Dedifferentiated amniotic fluid mesenchymal stem cell (primary cell): Measurements from ENCODE around the gene MAGEA2.
"Not testable (repeated sequence)": the region's sequence is repeated elsewhere in the genome, so short reads cannot be mapped to it uniquely, and the experiment has no call there.

Experiments
- DNase-seq: peaks from one replicate; pipeline ENCODE4 v3.0.0-alpha.2; 2016; ENCODE audit errors: extremely low spot score

Gene MAGEA2, protein sequence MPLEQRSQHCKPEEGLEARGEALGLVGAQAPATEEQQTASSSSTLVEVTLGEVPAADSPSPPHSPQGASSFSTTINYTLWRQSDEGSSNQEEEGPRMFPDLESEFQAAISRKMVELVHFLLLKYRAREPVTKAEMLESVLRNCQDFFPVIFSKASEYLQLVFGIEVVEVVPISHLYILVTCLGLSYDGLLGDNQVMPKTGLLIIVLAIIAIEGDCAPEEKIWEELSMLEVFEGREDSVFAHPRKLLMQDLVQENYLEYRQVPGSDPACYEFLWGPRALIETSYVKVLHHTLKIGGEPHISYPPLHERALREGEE

GRCh38 chrX:152753686-152754650 is at the start of gene MAGEA2:
Gene MAGEA2, minus strand, starts transcription at chrX:152753842. Its CDS starts 2,479 bp downstream, at chrX:152751363.
- not testable (repeated sequence) for DNase-seq

- no peak for DNase-seq
Observed at GRCh38 chrX:152798945-152799344, 45.3 kb upstream of the MAGEA2 start.

GRCh38 chrX:152787062-152787461 is 33.4 kb upstream of the MAGEA2 start:
- not testable (repeated sequence) for DNase-seq

- DNase-seq, result not testable (repeated sequence)
Observed at GRCh38 chrX:152769549-152770289, 16.1 kb upstream of the MAGEA2 start, which contains the start of gene MAGEA6. Gene MAGEA6, minus strand, starts transcription at chrX:152769689. Its CDS starts 2,039 bp downstream, at chrX:152767650.

DNA sequence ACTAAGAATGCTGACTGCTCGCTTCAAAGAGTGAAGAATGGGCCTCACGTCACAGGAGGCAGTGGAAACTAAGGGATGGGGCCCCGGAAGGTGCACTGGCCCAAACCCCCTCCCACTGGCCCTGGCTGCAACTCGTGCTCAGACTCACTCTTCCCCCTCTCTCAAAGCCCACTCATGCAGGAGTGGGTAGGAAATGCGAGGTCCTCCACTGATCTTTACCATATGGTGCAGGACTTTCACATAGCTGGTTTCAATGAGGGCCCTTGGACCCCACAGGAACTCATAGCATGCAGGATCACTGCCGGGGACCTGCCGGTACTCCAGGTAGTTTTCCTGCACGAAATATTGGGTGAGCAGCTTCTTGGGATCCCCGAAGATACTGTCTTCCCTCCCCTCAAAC is 12.9 kb upstream of the MAGEA2 start:
- DNase-seq, result not testable (repeated sequence)

DNA sequence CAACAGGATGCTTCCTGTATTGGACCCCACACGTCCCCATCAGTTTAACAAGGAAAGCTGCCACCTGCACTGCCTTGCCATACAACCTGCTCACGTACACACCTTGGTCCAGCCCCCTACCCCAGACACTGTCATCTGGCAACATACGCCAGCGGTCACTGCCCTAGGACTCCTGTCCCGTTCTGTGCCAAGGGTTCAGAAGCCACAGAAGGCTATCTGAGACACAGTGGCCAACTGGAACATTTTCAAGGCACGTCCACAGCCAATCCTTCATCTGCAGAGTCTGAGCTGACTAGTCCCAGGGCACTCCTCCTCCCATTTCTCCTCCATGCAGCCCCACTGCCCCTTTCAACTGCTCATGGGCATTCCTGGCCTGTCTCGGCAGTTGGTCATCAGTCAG is 7.9 kb upstream of the MAGEA2 start:
- not testable (repeated sequence) for DNase-seq

DNA sequence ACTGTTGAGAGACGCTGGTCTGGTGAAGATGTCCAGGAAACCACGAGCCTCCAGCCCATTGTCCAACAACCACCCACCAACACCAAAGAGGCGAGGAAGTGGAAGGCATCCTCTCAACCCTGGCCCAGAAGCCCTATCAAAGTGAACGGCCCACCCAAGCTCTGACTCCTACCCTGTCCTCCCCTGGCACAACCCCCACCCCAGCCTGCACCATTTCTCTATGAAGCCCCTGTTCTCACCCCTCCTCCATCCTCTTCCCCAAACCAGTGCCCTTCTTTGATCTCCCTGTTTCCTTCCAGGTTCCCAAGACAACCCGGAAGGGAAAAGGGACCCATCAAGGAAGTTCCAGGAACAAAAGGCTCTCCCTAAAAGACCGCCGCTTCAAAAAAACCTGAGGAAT is 5.9 kb upstream of the MAGEA2 start:
- not testable (repeated sequence) for DNase-seq

GRCh38 chrX:152758918-152759317 is 5.3 kb upstream of the MAGEA2 start, which contains the start of gene CSAG3:
Gene CSAG3, plus strand, starts transcription at chrX:152759218.
- DNase-seq, result not testable (repeated sequence)

DNA sequence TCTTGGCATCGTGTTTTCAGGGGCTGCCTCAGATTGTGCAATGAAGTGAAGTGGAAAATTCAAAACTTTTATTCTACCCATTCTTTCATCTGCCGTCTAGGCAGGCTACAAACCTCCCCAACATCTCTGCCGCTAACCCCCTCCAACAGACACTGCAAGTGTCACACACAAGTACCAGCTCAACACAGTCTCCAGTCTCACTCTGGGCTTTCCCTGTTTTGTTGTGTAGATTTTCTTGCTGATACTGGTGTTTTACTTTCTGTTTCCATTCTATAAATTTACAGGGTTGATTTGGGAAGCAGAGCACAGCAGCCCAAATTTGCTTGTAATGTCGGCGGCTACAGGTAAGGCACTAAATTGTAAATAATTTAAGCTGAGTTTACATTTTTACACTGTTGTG is 1.2 kb upstream of the MAGEA2 start:
- DNase-seq, result not testable (repeated sequence)

- no peak for DNase-seq
Observed at GRCh38 chrX:152738560-152738959, 15.1 kb downstream of the MAGEA2 start.

DNA sequence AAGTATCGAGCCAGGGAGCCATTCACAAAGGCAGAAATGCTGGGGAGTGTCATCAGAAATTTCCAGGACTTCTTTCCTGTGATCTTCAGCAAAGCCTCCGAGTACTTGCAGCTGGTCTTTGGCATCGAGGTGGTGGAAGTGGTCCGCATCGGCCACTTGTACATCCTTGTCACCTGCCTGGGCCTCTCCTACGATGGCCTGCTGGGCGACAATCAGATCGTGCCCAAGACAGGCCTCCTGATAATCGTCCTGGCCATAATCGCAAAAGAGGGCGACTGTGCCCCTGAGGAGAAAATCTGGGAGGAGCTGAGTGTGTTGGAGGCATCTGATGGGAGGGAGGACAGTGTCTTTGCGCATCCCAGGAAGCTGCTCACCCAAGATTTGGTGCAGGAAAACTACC is 17.1 kb downstream of the MAGEA2 start:
- not testable (repeated sequence) for DNase-seq

- DNase-seq, result no peak
Observed at GRCh38 chrX:152735860-152736511, 17.7 kb downstream of the MAGEA2 start.

DNA sequence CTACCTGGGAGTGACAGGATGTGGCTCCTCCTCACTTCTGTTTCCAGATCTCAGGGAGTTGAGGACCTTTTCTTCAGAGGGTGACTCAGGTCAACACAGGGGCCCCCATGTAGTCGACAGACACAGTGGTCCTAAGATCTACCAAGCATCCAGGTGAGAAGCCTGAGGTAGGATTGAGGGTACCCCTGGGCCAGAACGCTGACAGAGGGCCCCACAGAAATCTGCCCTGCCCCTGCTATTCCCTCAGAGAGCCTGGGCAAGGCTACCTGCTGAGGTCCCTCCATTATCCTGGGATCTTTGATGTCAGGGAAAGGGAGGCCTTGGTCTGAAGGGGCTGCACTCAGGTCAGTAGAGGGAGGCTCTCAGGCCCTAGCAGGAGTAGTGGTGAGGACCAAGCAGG is 18.5 kb downstream of the MAGEA2 start:
- no peak for DNase-seq

DNA sequence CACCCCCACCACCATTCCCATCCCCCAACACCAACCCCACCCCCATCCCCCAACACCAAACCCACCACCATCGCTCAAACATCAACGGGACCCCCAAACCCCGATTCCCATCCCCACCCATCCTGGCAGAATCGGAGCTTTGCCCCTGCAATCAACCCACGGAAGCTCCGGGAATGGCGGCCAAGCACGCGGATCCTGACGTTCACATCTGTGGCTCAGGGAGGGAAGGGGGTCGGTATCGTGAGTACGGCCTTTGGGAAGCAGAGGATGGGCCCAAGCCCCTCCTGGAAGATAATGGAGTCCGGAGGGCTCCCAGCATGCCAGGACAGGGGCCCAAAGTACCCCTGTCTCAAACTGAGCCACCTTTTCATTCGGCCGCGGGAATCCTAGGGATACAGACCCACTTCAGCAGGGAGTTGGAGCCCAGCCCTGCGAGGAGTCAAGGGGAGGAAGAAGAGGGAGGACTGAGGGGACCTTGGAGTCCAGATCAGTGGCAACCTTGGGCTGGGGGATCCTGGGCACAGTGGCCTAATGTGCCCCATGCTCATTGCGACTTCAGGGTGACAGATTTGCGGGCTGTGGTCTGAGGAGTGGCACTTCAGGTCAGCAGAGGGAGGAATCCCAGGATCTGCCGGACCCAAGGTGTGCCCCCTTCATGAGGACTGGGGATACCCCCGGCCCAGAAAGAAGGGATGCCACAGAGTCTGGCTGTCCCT is 19.3 kb downstream of the MAGEA2 start:
- not testable (repeated sequence) for DNase-seq

DNA sequence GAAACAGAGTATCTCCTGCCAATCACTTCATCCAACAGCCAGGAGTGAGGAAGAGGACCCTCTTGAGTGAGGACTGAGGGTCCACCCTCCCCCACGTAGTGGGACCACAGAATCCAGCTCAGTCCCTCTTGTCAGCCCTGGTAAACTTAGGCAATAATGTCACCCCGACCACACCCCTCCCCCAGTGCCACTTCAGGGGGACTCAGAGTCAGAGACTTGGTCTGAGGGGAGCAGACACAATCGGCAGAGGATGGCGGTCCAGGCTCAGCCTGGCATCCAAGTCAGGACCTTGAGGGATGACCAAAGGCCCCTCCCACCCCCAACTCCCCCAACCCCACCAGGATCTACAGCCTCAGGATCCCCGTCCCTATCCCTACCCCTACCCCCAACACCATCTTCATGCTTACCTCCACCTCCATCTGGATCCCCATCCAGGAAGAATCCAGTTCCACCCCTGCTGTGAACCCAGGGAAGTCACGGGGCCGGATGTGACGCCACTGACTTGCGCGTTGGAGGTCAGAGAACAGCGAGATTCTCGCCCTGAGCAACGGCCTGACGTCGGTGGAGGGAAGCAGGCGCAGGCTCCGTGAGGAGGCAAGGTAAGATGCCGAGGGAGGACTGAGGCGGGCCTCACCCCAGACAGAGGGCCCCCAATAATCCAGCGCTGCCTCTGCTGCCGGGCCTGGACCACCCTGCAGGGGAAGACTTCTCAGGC is 20.2 kb downstream of the MAGEA2 start, which contains the start of the genes CSAG1 and MAGEA12:
TSS of gene CSAG1 (minus strand) at position 461 of the 715 bp plus-strand sequence. CDS start 1,261 bp downstream, outside the sequence.
TSS of gene MAGEA12 (plus strand) at position 497 of the 715 bp plus-strand sequence. CDS start 2,405 bp downstream, outside the sequence.
- no peak for DNase-seq

GRCh38 chrX:152725409-152725808 is 28.2 kb downstream of the MAGEA2 start:
- DNase-seq, result no peak

GRCh38 chrX:152713815-152714787 is 39.5 kb downstream of the MAGEA2 start, which contains the start of gene MAGEA2B:
Gene MAGEA2B, plus strand, starts transcription at chrX:152714628. Its CDS starts 2,479 bp downstream, at chrX:152717107.
- DNase-seq, result not testable (repeated sequence)

DNA sequence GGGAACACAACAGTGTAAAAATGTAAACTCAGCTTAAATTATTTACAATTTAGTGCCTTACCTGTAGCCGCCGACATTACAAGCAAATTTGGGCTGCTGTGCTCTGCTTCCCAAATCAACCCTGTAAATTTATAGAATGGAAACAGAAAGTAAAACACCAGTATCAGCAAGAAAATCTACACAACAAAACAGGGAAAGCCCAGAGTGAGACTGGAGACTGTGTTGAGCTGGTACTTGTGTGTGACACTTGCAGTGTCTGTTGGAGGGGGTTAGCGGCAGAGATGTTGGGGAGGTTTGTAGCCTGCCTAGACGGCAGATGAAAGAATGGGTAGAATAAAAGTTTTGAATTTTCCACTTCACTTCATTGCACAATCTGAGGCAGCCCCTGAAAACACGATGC is 40.4 kb downstream of the MAGEA2 start:
- not testable (repeated sequence) for DNase-seq
